GM21619 (cell line): Measurements from ENCODE around the gene C4orf50.

Experiments
- ATAC-seq: cut with Tn5 transposase; IDR thresholded peaks from one replicate; pipeline ENCODE4 v1.9.1; 2021; ENCODE audit not compliant: unreplicated experiment

Gene C4orf50

DNA sequence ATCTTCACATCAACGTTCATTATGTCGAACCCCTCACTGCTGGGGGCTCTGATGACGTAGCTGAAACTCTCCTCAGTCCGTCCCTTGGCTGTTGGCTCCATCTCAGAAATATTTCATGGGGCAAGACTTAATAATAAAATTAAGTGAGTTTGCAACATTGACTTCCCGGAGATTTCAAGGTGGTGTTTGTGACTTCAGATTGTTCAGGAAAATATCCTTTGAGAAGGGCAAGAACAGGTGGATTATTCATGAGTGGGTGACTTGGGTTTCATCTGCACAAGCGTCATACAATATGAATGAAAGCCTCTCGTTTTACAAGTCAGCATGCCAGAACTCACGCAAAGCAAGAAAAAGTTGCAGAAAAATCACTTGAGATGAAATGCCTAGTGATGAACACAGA lies at the start of gene C4orf50:
Gene C4orf50 (minus strand): TSS at position 101 of the 400 bp plus-strand sequence.
- no peak for ATAC-seq

DNA sequence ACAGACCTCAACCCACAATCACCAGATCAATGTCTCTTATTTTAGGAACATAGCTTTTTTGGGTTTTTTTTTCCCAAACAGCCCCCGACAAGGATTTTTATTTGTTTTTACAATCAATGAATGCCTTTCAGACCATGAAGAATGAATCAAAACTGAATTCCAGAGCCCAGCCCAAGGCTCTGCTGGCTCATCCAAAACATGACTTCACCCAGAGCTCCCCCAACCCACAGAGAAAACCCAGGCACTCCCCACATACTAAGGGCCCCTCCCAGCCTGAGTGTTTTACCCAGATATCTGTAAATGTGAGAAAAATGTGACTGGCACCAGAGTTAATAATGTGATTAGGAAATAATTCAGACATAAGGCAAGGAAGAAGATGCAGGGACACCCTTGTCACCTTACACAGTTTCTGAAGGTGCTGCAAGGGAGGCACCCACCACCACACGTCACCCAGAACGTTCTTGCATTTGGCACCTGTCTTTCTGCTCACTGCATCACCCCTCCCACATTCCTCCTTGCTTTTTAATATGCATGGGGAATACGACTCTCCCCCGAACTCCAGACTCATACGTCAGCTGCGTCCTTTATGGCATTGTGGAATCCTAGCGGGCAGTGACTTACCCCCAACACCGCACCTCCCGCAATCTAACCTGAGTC lies 47.8 kb upstream of the C4orf50 start:
- ATAC-seq: no peak

GRCh38 chr4:6065166-6065565 lies 46.9 kb upstream of the C4orf50 start:
- no peak for ATAC-seq

GRCh38 chr4:6064383-6064782 lies 46.2 kb upstream of the C4orf50 start:
- no peak for ATAC-seq

DNA sequence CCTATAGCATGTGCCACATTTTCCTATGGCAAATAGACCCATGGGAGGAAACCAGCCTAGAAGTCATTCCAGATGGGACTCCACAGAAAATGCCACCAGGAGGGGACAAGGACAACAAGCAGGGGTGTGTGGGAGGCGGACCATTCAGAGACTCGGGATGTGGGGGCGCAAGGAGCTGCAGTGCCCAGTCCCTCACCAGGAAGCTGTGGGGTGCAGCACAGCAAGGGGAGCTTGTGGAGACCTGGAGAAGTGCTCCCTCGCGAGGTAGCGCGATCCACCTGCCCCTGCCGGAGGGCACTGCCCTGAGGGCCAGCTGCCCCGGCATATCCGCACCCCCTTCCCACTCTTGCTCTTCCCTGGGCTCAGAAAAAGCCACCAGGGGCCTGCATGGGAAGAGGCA lies 45.5 kb upstream of the C4orf50 start:
- no peak for ATAC-seq

- no peak for ATAC-seq
These were observed 43.9 kb upstream of the C4orf50 start for GRCh38 chr4:6062133-6062532.

DNA sequence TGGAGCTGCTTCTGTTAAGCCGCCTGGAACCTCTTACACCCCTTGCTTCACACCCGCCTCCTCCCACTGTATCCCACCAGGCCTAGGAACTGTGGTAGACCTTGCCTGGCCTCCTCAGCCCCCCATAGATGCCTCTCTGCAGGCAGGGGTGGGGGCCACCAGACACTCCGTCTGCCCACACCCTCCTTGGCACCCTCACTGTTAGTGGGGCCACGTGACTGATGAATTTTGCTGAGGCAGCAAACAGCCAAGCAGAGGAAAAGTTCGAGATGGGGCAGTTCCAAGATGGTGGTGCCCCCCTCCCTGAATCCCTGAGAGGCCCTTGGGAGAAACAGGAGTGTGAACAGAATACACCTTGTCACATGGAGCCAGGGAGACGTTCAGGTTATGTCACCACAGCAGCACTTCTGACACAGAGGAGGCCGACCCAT lies 41.2 kb upstream of the C4orf50 start:
- no peak for ATAC-seq

- ATAC-seq: no peak
These were observed 40.5 kb upstream of the C4orf50 start for GRCh38 chr4:6058531-6059374.

DNA sequence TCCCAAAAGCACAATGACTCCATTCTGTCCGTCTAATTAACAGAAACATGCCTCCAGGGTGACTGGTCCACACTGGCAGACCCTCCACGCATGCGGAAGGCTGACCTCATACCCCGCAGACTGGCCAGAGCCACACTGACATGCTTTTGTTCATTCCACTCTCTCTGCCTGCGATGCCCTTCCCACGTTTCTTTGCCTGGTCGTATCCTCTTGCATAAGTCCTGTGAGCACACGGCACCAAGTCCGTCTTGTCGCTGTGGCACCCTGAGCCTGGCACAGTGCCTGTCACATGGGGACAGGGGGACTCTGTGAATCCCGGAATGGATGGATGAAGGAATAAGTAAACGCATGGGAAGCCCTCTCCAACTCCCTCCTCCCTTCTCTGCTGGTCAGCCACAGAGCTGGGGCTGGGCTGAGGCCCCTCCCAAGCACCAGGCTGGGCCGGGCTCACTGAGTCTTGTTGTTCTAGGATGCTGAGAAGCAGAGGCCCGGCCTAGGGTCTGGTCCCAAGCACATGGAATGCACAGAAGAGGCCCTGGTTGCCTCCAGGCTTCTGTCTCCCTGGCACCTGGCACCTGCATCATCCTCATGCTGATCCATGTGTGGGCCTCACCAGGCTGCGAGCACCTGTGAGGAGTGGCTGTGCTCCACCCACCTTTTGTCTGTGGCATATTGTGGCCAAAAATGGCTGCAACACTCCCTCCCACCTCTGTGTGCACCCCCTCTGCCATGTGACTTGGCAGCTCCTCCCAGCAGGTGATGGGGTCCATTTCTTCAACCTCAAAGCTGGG lies 38.9 kb upstream of the C4orf50 start:
- ATAC-seq: no peak

DNA sequence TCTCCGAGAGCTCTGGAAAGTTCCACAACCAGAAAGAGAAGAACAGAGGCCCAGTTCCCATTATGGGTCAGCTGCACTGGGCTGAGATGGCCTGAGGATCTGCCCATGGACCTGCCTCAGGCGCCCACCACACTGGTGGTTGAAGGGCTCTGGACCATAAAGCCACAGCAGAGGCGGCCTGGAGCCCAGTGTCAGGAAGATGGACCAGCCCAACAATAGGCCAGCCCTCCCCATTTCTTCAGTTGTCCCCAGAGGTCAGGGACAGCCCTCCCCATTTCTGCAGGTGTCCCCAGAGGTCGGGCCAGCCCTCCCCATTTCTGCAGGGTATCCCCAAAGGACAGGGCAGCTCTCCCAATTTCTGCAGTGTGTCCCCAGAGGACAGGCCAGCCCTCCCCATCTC lies 37.2 kb upstream of the C4orf50 start:
- no peak for ATAC-seq

- no peak for ATAC-seq
These were observed 36.8 kb upstream of the C4orf50 start for GRCh38 chr4:6055030-6055429.

DNA sequence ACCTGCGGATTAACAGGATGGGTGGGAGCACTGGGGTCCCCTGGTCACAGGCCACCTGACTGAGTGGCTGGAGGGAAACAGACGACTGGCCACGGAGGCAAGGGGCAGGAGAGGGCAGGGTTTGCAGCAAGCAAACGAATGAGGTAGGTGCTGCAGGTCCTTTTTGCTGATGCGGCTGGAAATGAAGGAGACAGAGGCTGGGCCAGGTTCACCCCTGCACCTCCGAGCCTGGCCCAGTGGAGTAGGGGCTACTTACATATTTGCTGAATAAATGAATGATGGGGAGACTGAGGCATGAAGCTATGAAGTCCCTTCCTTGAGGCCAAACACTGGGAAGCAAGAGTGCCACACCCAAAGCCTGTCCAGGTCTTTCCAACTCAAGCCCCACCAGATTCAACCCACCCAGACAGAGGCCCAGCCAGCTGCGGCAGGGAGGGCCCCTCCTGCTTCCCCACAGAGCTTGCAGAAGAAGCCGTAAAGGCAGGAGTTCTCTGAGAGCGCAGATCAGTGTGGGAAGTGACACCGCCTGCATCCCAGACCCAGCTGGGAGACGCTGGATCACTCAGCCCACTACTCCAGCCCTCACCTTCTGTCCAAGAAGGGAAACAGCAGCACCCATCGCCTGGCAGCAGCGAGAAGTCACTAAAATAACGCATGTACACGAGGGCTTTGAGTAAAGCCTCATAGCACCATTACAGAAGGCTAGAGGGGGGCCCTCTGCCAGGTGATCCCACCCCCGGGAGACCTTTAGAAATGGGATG lies 36.1 kb upstream of the C4orf50 start:
- no peak for ATAC-seq

DNA sequence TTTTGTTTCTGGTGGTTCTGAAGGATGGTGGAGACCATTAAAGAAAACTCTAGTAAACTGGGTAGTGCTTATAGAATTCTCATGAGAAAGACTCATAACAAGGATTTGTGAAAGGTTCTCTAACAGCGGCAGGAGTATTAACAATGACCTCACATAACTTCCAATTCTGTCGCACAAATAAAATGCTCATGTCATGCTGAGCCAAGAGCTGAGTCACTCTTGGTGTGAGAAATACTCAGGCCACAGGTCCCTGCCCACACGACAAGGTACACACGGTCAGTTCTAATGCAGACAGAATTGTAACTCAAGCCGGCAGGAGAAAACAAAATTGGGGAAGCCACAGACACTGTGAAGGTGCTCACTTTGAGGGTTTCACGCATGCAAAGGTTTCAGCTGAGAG lies 34.4 kb upstream of the C4orf50 start:
- ATAC-seq: no peak

DNA sequence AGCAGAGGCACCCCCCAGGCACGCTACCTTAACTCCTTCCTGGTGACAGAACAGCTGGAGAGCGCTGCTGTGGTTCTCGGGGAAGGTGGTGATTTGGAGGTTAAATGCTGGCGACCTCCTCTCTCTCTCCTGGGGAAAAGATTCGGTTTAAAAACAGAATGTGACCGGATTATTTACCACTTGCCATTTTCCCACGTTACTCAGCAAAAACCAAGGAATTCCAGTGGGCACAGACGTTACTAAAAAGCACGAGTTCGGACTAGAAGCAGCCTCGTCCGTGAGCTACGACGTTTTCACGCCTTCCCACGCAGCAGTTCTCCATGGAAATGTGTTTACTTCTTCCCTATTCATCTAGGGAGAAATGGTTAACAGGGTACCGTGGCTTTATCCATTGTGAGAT lies 32.3 kb upstream of the C4orf50 start:
- no peak for ATAC-seq

DNA sequence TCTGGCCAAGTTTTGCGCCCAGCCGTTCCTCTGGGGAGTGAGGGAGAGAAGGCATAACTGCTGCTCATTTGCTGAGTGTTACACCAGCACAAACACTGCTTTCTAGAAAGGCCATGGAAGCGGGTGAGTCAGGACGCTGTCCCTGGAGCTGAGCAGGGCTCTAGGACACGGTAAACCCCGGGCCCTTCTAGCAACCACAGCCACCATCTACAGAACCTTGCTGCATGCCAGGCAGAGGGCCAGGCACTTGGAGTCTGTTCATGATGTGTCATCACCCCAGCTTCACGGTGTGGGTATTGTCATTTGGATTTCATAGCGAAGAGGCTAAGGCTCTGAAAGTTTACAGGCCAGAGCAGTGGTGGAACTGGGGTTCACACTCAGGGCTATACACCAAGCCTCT lies 31.8 kb upstream of the C4orf50 start:
- no peak for ATAC-seq

GRCh38 chr4:6049278-6049677 lies 31.0 kb upstream of the C4orf50 start:
- no peak for ATAC-seq

DNA sequence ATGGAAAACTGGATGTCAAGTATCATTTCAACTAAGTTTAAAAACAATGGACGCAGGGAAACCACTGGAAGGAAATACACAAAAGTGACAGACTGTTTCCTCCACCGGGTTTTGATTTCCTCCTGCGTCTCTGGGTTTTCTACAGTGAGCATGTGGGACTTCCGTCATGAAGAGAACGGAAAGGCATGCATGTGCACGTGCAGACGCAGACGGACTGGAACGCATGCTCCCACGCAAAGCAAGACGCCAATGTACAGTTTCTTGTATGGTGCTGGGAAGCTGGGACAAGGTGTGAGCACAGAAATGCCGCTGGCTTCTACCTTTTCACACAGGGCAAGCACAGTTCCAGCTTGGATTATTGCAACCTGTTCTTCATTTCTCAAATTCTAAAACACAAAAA lies 30.3 kb upstream of the C4orf50 start:
- no peak for ATAC-seq

DNA sequence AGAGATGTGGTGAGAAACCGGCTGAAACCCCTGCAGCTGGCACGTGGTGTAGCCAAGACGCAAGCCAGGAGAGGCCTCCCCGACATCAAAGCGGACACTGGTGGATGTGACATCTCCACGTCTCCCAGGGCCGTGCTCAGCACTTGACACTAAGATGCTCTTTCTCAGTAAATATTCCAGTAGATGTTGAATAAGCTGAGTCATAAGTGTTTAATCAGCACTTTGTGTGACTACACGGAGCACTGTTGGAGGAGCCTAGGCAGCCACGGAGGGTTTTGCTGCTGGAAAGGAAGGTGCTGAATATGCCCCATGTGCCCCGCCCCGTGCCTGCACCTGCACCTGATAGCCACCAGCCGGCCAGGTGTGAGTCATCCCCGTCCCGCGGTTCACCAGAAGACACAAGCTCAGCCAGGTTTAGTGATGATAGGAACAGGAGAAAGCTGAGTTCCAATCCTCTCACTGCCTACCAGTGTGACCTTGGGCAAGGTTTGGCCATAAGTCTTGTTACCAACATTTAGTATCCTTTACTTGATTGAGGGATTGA lies 29.0 kb upstream of the C4orf50 start:
- no peak for ATAC-seq

- ATAC-seq: no peak
These were observed 28.4 kb upstream of the C4orf50 start for GRCh38 chr4:6046526-6047129.

DNA sequence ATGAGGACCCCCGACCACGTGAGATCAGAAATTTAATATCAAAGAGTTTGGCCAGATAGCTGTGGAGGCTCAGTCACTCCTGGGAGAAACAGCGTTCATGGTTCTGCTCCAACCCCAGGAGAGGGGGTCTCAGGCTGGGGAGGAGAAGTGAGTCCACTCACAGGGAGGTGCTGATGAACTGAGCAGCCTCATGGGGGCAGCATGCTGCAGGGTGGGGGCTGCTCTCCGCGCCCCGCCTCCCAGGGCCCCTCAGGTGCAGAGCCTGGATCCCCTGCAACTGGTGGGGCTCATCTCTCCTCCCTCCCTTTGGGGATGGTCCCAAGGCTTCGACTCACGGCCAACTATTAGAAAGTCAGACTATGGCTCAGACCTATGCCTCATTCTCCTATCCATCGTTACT lies 26.6 kb upstream of the C4orf50 start:
- no peak for ATAC-seq
